Prostate gland (tissue), 2 donors: ENCODE results near the gene TBX2. TPM values are rescaled to one million over a fixed set of nuclear protein-coding genes. Genes with fewer than 3 reads are reported as not detected.

Experiments used
- DNase-seq: peaks from one replicate; pipeline ENCODE4 v3.0.0-alpha.2; 2019; ENCODE audit warnings: low spot score
- H3K27ac ChIP-seq, 2 donors: fragments of 200-600 bp; sonication (generic); 2 replicates each; pipeline ENCODE4 v1.5.1; 2017 to 2019
- H3K27me3 ChIP-seq: fragments of 200-600 bp; sonication (generic); replicated peaks from 2 replicates; pipeline ENCODE4 v1.5.1; 2019; ENCODE audit not compliant: insufficient read depth
- H3K36me3 ChIP-seq, 2 donors: fragments of 200-600 bp; sonication (generic); 1 replicate in 1 of 2; 2 replicates in 1 of 2; pipeline versions ENCODE4 v1.5.1 to v1.8.1; 2017 to 2019
- H3K4me1 ChIP-seq: fragments of 200-600 bp; sonication (generic); replicated peaks from 2 replicates; pipeline ENCODE4 v1.5.1; 2019
- H3K4me3 ChIP-seq, 2 donors: fragments of 200-600 bp; sonication (generic); 2 replicates each; pipeline ENCODE4 v1.5.1; 2017 to 2019
- H3K9me3 ChIP-seq: fragments of 200-600 bp; sonication (generic); 2 replicates; pipeline ENCODE4 v1.5.1; 2017
- CTCF ChIP-seq, 4 experiments: fragments of 200-600 bp in 2 of 4; fragments of 450-650 bp in 2 of 4; sonication (generic) in 2 of 4; IDR thresholded peaks; 1 replicate in 3 of 4; 2 replicates in 1 of 4; pipeline ENCODE4 v1.5.1; 2016 to 2019; ENCODE audit warnings: antibody characterized with exemption in 4 of 4, mild to moderate bottlenecking in 2 of 4, moderate library complexity in 2 of 4
- POLR2A ChIP-seq: fragments of 450-650 bp; IDR thresholded peaks from one replicate; pipeline ENCODE4 v1.6.1; 2016; ENCODE audit warnings: antibody characterized with exemption, mild to moderate bottlenecking
- POLR2AphosphoS5 ChIP-seq: sonication (generic); formaldehyde crosslinking; IDR thresholded peaks from one replicate; pipeline ENCODE4 v1.6.1; 2017; ENCODE audit warnings: antibody characterized with exemption
- WGBS: methylation state at CpG from one replicate; pipeline ENCODE4 v1.1.5; 2018; 5-methylcytosine and 5-hydroxymethylcytosine counted together
- intact Hi-C: fragments of 100-400 bp; cut with DNase I; formaldehyde crosslinking; loops from one replicate; pipeline ENCODE4 v1.14.2; 2022
- total RNA-seq, 2 donors: library from RNA; depleted of rRNA; stranded (reverse); fragments of >200 nt; gene quantifications; one replicate each; pipeline ENCODE4 v1.1.0, GENCODE V29; 2016

The TBX2 gene
- total RNA-seq, 2 donors from 2014 or later = 9.2 to 34.1 TPM

- TF ChIP-seq POLR2A = no peak
- no peak for TF ChIP-seq POLR2AphosphoS5
- TF ChIP-seq CTCF (IDR thresholded peaks at IDR 0.05) = no peak
- intact Hi-C loops = no loop called here
- Histone ChIP-seq H3K36me3 (no peaks in the 10 kb centered on the region), H3K9me3 (no peaks in the 10 kb centered on the region), H3K4me1 (no peaks in the 10 kb centered on the region), H3K27ac (no peak overlapping the region), H3K27me3 (no peaks in the 10 kb centered on the region), H3K4me3 (no peak overlapping the region)
- 95% methylated on average over 13 of the region's 13 CpGs for WGBS
- no peak for DNase-seq
These were observed 14.7 kb upstream of the TBX2 start for GRCh38 chr17:61384692-61385576.

GRCh38 chr17:61385577-61386236 is 13.9 kb upstream of the TBX2 start:
- DNase-seq = no peak
- TF ChIP-seq CTCF (IDR thresholded peaks at IDR 0.05) = no peak
- no peak for TF ChIP-seq POLR2A
- no peak for TF ChIP-seq POLR2AphosphoS5
- no peaks in the 10 kb centered on the region for H3K9me3 ChIP-seq
- intact Hi-C loops = no loop called here
- H3K27ac ChIP-seq = no peak overlapping the region
- H3K27me3 ChIP-seq = no peaks in the 10 kb centered on the region
- H3K4me1 ChIP-seq = no peaks in the 10 kb centered on the region
- H3K36me3 ChIP-seq = no peaks in the 10 kb centered on the region
- no peak overlapping the region for H3K4me3 ChIP-seq
- WGBS = 95% methylated on average over 15 of the region's 15 CpGs

- DNase-seq = no peak
- H3K27me3 ChIP-seq = no peaks in the 10 kb centered on the region
- no peaks in the 10 kb centered on the region for H3K36me3 ChIP-seq
- no peak overlapping the region for H3K4me3 ChIP-seq
- intact Hi-C loops = no loop called here
- H3K27ac ChIP-seq = no peak overlapping the region
- no peaks in the 10 kb centered on the region for H3K9me3 ChIP-seq
- no peaks in the 10 kb centered on the region for H3K4me1 ChIP-seq
- TF ChIP-seq POLR2AphosphoS5 (no peak), POLR2A (no peak), CTCF (IDR thresholded peaks at IDR 0.05) (no peak)
- 93% methylated on average over 6 of the region's 6 CpGs for WGBS
These were observed 13.4 kb upstream of the TBX2 start for GRCh38 chr17:61386251-61386650.

GRCh38 chr17:61387011-61387410 is 12.6 kb upstream of the TBX2 start:
- DNase-seq = no peak
- H3K36me3 ChIP-seq = no peaks in the 10 kb centered on the region
- no peak for TF ChIP-seq POLR2A
- TF ChIP-seq POLR2AphosphoS5 = no peak
- TF ChIP-seq CTCF (IDR thresholded peaks at IDR 0.05) = no peak
- H3K4me3 ChIP-seq = no peak overlapping the region
- no peak overlapping the region for H3K27ac ChIP-seq
- intact Hi-C loops = no loop called here
- no peaks in the 10 kb centered on the region for H3K9me3 ChIP-seq
- WGBS = 95% methylated on average over 8 of the region's 8 CpGs
- no peaks in the 10 kb centered on the region for H3K4me1 ChIP-seq
- no peaks in the 10 kb centered on the region for H3K27me3 ChIP-seq
